ENCODE results near the gene HYKK.
"Not testable (repeated sequence)": the region's sequence is repeated elsewhere in the genome, so short reads cannot be mapped to it uniquely, and the experiment has no call there.

Gene HYKK

DNA sequence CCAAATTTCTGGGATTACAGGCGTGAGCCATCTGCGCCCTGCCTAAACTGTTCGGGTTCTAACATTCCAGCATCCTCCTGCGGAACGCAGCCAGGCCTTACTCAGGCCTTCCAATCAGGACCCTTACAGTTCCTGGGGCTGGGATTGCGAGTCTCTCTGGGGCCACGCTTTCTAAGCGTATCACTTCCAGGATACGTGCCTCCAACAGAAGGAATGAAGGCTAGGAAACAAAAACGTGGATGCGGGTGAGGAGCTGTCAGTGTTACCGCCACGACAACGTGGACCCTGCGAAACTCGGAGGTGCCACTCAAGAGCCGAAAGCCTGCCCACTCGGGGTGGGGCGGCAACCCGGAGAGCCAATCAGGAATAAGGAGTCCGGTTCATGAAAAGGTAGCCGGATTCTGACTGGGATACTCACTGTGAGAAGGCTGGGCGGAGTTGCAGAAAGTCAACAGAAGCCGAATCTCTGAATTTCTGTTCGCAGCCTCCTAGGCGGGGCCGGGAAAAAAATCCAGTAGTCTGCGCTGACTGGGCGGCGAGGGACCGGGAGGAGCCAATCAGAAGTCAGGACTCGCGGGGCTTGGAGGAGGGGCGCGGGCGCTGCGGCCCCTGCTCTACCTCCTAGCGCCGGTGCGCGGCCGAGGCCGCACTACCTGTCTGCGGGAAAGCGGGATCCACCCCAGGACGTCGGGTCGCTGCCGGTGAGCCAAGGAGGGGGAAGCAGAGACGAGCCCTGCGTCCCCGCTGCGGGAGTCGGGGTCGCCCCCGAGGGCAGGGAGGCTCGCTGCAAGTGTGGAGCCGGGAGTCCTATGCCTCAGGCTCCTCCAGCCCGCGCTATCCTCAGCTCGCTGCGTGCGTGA, at the start of gene HYKK:
Gene HYKK (plus strand): TSS at position 607 of the 860 bp plus-strand sequence. CDS start 5,512 bp downstream, outside the sequence.
- ATAC-seq (peak; percentile 92), DNase-seq (peak; percentile 67 to 76)
- no peaks in the 10 kb centered on the region for H3K27me3 Mint-ChIP-seq
- peak within 1 kb of the TSS; percentile 88 to 99 for H3K4me3 Mint-ChIP-seq
- peaks cover 28% of the 10 kb centered on the region for H3K4me1 Mint-ChIP-seq
- peak within 1 kb of the TSS; percentile 44 to 72 for H3K27ac Mint-ChIP-seq
- no peaks in the 10 kb centered on the region for H3K9me3 Mint-ChIP-seq

DNA sequence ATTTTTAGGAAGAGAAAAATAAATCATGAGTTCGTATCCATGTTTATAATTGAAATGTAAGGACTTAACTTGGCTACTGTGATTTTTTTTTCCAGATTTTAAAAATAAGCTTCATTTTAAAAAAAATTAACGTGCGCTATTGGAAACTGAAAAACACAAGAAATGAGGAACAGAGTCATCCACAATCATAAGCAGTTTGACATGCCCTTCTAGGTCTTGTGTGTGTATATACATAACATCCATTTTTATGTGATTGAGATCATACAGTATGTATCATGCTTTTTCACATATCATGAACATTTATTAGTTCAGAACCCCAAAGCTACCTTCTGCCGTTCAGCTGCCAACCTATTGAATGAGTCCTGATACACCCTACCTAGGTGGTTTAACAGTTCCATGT, 46.6 kb upstream of the HYKK start:
- H3K4me3 Mint-ChIP-seq = no peak overlapping the region
- H3K4me1 Mint-ChIP-seq = peaks cover 53% of the 10 kb centered on the region
- ATAC-seq (no peak), DNase-seq (no peak)
- H3K27me3 Mint-ChIP-seq = no peaks in the 10 kb centered on the region
- no peaks in the 10 kb centered on the region for H3K9me3 Mint-ChIP-seq
- no peak overlapping the region for H3K27ac Mint-ChIP-seq

DNA sequence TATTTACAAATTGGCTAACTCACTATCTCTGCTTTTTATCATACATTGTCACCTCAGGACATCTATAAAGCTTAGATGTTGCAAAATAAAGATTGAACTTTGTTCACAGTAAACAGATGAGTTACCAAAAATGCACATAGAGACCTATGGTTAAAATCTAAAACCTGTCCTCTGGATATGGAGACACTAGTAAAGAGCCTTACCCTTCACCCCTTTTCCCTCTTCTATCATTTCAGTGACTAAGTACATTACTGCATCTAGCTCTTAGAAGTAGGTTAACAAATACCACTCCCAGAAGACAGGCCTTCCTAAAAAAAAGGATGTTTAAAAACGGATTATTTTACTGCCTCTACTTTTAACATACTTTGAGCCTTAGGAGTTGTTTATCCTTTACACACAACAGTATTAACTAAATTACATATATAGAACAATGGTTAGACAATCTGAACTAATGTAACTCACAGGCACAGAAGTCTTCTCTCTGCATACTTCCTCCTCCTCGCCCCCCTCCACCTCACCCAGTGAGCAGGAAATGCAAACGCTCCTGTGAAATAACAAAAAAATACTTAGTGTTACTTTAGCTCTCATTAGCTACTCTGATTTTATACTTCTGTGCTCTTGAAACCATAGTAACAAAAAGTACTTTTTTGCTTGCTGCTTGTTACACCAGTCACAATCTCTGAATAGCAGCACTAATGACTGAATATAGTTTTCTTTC, 46.0 kb upstream of the HYKK start:
- Mint-ChIP-seq H3K4me3 (no peak overlapping the region), H3K9me3 (no peaks in the 10 kb centered on the region), H3K27ac (peak overlapping the region in 1 of 2 donors; percentile 40), H3K4me1 (peaks cover 47% of the 10 kb centered on the region), H3K27me3 (no peaks in the 10 kb centered on the region)
- ATAC-seq (no peak), DNase-seq (no peak)

- H3K4me3 Mint-ChIP-seq = no peak overlapping the region
- H3K27ac Mint-ChIP-seq = no peak overlapping the region
- ATAC-seq (no peak), DNase-seq (no peak)
- H3K9me3 Mint-ChIP-seq = no peaks in the 10 kb centered on the region
- H3K4me1 Mint-ChIP-seq = no peaks in the 10 kb centered on the region
- H3K27me3 Mint-ChIP-seq = no peaks in the 10 kb centered on the region
Observed at GRCh38 chr15:78469031-78469430, 38.3 kb upstream of the HYKK start.

DNA sequence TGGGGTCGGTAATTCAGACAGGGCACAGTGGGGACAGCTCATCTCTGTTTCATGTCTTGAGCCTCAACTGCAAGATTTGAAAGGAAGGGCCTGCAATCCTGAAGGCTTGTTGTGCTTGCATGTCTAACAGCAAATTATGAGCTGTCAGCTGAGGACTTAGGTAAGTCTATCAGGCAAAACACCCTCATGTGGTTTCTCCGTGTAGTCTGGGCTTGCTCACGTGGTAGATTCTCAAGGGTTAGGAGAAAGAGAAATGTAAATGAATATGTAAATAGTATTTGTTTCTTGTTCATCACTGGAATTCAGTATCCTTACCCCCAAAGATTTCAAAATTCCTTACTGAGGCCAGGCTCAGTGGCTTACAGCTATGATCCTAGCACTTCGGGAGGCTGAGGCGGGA, 30.1 kb upstream of the HYKK start:
- no peaks in the 10 kb centered on the region for H3K4me1 Mint-ChIP-seq
- H3K27ac Mint-ChIP-seq = peak overlapping the region in 1 of 2 donors; percentile 78
- ATAC-seq (no peak), DNase-seq (no peak)
- H3K27me3 Mint-ChIP-seq = no peaks in the 10 kb centered on the region
- H3K4me3 Mint-ChIP-seq = no peak overlapping the region
- H3K9me3 Mint-ChIP-seq = no peaks in the 10 kb centered on the region

DNA sequence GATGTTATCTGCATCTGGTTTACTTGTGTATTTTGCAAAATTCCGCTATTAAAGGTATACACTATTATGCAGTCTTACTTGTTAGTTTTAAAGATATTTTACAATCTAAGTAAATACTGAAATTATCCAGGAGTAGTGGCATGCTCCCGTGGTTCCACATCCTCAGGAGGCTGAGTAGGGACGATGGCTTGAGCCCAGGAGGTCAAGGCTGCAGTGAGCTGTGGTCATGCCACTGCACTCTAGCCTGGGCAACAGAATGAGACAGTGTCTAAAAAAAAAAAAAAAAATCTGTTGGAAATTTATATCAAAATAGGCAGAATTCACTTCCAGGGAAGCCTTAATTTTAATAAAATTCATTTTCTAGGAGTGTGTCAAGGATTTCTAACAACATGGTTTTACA, 27.7 kb upstream of the HYKK start:
- Mint-ChIP-seq H3K27me3 (no peaks in the 10 kb centered on the region), H3K4me3 (no peak overlapping the region), H3K27ac (no peak overlapping the region), H3K9me3 (no peaks in the 10 kb centered on the region), H3K4me1 (no peaks in the 10 kb centered on the region)
- ATAC-seq (no peak), DNase-seq (no peak)

DNA sequence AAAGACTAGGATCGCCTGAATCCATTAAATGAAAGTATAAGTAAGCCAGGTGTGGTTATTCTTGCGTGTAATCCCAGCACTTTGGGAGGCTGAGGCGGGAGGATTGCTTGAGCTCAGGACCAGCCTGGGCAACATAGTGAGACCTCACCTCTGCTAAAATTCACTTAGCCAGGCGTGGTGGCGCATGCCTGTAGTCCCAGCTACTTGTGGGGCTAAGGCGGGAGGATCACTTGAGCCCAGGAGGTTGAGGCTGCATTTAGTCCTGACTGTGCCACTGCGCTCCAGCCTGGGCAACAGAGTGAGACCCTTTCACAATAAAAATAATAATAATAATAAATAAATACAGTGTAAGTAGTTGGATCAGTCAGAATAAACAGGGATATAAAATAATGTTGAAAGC, 25.5 kb upstream of the HYKK start:
- H3K27me3 Mint-ChIP-seq = no peaks in the 10 kb centered on the region
- no peaks in the 10 kb centered on the region for H3K4me1 Mint-ChIP-seq
- H3K27ac Mint-ChIP-seq = no peak overlapping the region
- H3K4me3 Mint-ChIP-seq = no peak overlapping the region
- DNase-seq (no peak), ATAC-seq (no peak)
- no peaks in the 10 kb centered on the region for H3K9me3 Mint-ChIP-seq

DNA sequence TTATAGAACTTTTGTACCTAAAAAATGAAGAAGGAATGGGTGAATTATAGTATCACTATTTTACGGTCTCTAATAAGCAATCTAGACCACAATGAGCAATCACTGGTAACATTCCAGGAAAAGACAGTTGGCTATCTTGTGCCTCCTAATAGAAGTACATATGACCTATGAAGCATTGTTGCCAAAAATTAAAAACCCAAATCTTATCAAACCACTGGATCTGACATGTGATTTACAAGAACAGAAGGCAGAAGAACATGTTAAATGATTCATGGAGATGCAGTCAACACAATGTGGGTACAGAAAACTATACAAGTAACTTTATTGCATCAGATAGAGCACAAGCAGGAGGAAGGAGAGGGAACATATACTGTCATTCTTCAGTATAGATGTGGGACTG, 14.5 kb upstream of the HYKK start:
- H3K4me1 Mint-ChIP-seq = peaks cover 13% of the 10 kb centered on the region
- H3K9me3 Mint-ChIP-seq = no peaks in the 10 kb centered on the region
- H3K27me3 Mint-ChIP-seq = no peaks in the 10 kb centered on the region
- DNase-seq = no peak
- H3K4me3 Mint-ChIP-seq = no peak overlapping the region
- ATAC-seq = no peak
- H3K27ac Mint-ChIP-seq = peak overlapping the region; percentile 48 to 72

DNA sequence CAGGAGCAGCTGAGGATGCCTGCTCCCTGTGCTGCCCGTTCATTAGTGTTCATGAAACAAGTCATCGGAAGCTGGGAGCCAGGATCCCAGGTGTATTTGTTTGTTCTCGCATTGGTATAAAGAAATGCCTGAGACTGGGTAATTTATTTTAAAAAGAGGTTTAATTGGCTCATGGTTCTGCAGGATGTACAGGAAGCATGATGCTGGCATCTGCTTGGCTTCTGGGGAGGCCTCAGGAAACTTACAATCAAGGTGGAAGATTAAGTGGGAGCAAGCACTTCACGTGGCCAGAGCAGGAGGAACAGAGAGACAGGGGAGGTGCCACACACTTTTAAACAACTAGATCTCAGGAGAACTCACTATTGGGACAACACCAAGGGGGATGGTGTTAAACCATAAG, 5.5 kb upstream of the HYKK start:
- Mint-ChIP-seq H3K9me3 (no peaks in the 10 kb centered on the region), H3K4me1 (peaks cover 5% of the 10 kb centered on the region), H3K27me3 (no peaks in the 10 kb centered on the region), H3K4me3 (no peak overlapping the region), H3K27ac (no peak overlapping the region)
- ATAC-seq (no peak), DNase-seq (no peak)

- H3K27ac Mint-ChIP-seq = peak overlapping the region in 1 of 2 donors; percentile 76
- ATAC-seq (no peak), DNase-seq (no peak)
- no peaks in the 10 kb centered on the region for H3K27me3 Mint-ChIP-seq
- no peak overlapping the region for H3K4me3 Mint-ChIP-seq
- H3K9me3 Mint-ChIP-seq = no peaks in the 10 kb centered on the region
- H3K4me1 Mint-ChIP-seq = peaks cover 11% of the 10 kb centered on the region
Observed at GRCh38 chr15:78502641-78503040, 4.7 kb upstream of the HYKK start.

- H3K4me3 Mint-ChIP-seq = peak overlapping the region; percentile 88 to 99
- peak; percentile 62 for ATAC-seq
- H3K27me3 Mint-ChIP-seq = no peaks in the 10 kb centered on the region
Observed at GRCh38 chr15:78507831-78508160, 419 bp downstream of the HYKK start.

GRCh38 chr15:78508272-78508671, 895 bp downstream of the HYKK start:
- Mint-ChIP-seq H3K4me1 (peaks cover 28% of the 10 kb centered on the region), H3K4me3 (peak overlapping the region; percentile 88 to 99), H3K9me3 (no peaks in the 10 kb centered on the region), H3K27me3 (no peaks in the 10 kb centered on the region), H3K27ac (no peak overlapping the region)
- DNase-seq (no peak), ATAC-seq (no peak)

More at GRCh38 chr15:78507831-78508160, 419 bp downstream of the HYKK start:
- Mint-ChIP-seq H3K9me3 (no peaks in the 10 kb centered on the region), H3K4me1 (peaks cover 28% of the 10 kb centered on the region), H3K27ac (peak overlapping the region; percentile 13 to 60)
- no peak for DNase-seq

GRCh38 chr15:78509726-78510312, 2.4 kb downstream of the HYKK start:
- no peaks in the 10 kb centered on the region for H3K9me3 Mint-ChIP-seq

DNA sequence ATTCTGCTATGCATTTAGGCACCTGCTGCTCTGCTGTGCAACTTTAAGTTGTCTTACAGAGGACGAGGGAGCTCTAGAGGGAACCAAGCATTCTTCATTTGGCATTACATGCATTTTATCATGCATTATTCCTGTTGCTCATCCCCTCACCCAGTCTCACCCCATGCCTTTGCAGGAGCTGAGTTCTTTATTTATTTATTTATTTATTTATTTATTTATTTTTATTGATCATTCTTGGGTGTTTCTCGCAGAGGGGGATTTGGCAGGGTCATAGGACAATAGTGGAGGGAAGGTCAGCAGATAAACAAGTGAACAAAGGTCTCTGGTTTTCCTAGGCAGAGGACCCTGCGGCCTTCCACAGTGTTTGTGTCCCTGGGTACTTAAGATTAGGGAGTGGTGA, 12.7 kb downstream of the HYKK start:
- not testable (repeated sequence) for ATAC-seq, H3K27me3 Mint-ChIP-seq, DNase-seq, H3K9me3 Mint-ChIP-seq, H3K4me3 Mint-ChIP-seq, H3K4me1 Mint-ChIP-seq, H3K27ac Mint-ChIP-seq

More at GRCh38 chr15:78509726-78510312, 2.4 kb downstream of the HYKK start:
- Mint-ChIP-seq H3K4me3 (no peak overlapping the region), H3K4me1 (peaks cover 28% of the 10 kb centered on the region), H3K27ac (peak overlapping the region in 1 of 2 donors; percentile 37), H3K27me3 (no peaks in the 10 kb centered on the region)
- ATAC-seq (no peak), DNase-seq (no peak)

DNA sequence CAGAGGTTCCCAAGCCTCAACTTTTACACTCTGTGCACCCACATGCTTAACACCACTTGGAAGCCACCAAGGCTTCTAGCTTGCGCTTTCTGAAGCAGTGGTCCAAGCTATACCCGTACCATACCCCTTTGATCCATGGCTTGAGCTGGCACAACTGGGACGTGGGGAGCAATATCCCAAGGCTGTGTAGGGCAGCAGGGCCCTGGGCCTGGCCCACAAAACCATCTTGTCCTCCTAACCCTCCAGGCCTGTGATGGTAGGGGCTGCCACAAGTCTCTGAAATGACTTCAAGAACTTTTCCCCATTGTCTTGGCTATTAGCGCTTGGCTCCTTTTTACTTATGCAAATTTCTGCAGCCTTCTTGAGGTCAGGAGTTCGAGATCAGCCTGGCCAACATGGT, 16.9 kb downstream of the HYKK start:
- Mint-ChIP-seq H3K9me3 (no peaks in the 10 kb centered on the region), H3K27ac (no peak overlapping the region), H3K4me3 (no peak overlapping the region), H3K4me1 (no peaks in the 10 kb centered on the region), H3K27me3 (no peaks in the 10 kb centered on the region)
- ATAC-seq = no peak
- DNase-seq = no peak

- no peaks in the 10 kb centered on the region for H3K4me1 Mint-ChIP-seq
Observed at GRCh38 chr15:78527325-78527724, 19.9 kb downstream of the HYKK start.

More at GRCh38 chr15:78527325-78527724, 19.9 kb downstream of the HYKK start:
- ATAC-seq (no peak), DNase-seq (no peak)
- Mint-ChIP-seq H3K27ac (no peak overlapping the region), H3K9me3 (no peaks in the 10 kb centered on the region), H3K27me3 (no peaks in the 10 kb centered on the region), H3K4me3 (no peak overlapping the region)
